Measurements from ENCODE around the gene NFYC. TPM values are rescaled to one million over a fixed set of nuclear protein-coding genes. Genes with fewer than 3 reads are reported as not detected.

The NFYC gene
- total RNA-seq, 4 donors from 2014 or later = 31.8 to 63.3 (median 44.0) TPM

GRCh38 chr1:40653851-40654537 lies 37.5 kb upstream of the NFYC start:
- intact Hi-C loops (cut with DNase I; ENCODE audit: low total_unique reads) = no loop called here
- no peaks in the 10 kb centered on the region for H3K27me3 ChIP-seq
- DNase-seq = no peak
- H3K27ac ChIP-seq = no peak overlapping the region
- no peak overlapping the region for H3K4me3 ChIP-seq
- TF ChIP-seq CTCF (IDR thresholded peaks at IDR 0.05) = no peak
- TF ChIP-seq POLR2A (IDR thresholded peaks at IDR 0.05) = no peak
- H3K9me3 ChIP-seq = no peaks in the 10 kb centered on the region
- no peaks in the 10 kb centered on the region for H3K4me1 ChIP-seq
- no peaks in the 10 kb centered on the region for H3K36me3 ChIP-seq

GRCh38 chr1:40657046-40657445 lies 34.5 kb upstream of the NFYC start:
- no peaks in the 10 kb centered on the region for H3K36me3 ChIP-seq
- no peak for DNase-seq
- H3K4me1 ChIP-seq = no peaks in the 10 kb centered on the region
- TF ChIP-seq CTCF (IDR thresholded peaks at IDR 0.05) (no peak), POLR2A (IDR thresholded peaks at IDR 0.05) (no peak)
- no peak overlapping the region for H3K4me3 ChIP-seq
- H3K27me3 ChIP-seq = no peaks in the 10 kb centered on the region
- no peak overlapping the region for H3K27ac ChIP-seq
- intact Hi-C loops (cut with DNase I; ENCODE audit: low total_unique reads) = no loop called here
- no peaks in the 10 kb centered on the region for H3K9me3 ChIP-seq

GRCh38 chr1:40658751-40659648 lies 32.5 kb upstream of the NFYC start:
- no peak for TF ChIP-seq POLR2A (IDR thresholded peaks at IDR 0.05)
- TF ChIP-seq CTCF (IDR thresholded peaks at IDR 0.05) = no peak
- no peak overlapping the region for H3K4me3 ChIP-seq

GRCh38 chr1:40659649-40659947 lies 31.9 kb upstream of the NFYC start:
- Histone ChIP-seq H3K27ac (no peak overlapping the region), H3K4me1 (no peaks in the 10 kb centered on the region), H3K9me3 (no peaks in the 10 kb centered on the region), H3K36me3 (no peaks in the 10 kb centered on the region), H3K4me3 (no peak overlapping the region), H3K27me3 (no peaks in the 10 kb centered on the region)
- intact Hi-C loops (cut with DNase I; ENCODE audit: low total_unique reads) = no loop called here
- no peak for DNase-seq
- TF ChIP-seq CTCF (IDR thresholded peaks at IDR 0.05) (no peak), POLR2A (IDR thresholded peaks at IDR 0.05) (no peak)

More at GRCh38 chr1:40658751-40659648, 32.5 kb upstream of the NFYC start:
- Histone ChIP-seq H3K27me3 (no peaks in the 10 kb centered on the region), H3K4me1 (no peaks in the 10 kb centered on the region), H3K9me3 (no peaks in the 10 kb centered on the region), H3K36me3 (no peaks in the 10 kb centered on the region), H3K27ac (no peak overlapping the region)
- intact Hi-C loops (cut with DNase I; ENCODE audit: low total_unique reads) = no loop called here
- no peak for DNase-seq

- DNase-seq = no peak
- Histone ChIP-seq H3K9me3 (no peaks in the 10 kb centered on the region), H3K4me1 (no peaks in the 10 kb centered on the region), H3K4me3 (no peak overlapping the region), H3K27me3 (no peaks in the 10 kb centered on the region), H3K27ac (no peak overlapping the region), H3K36me3 (no peaks in the 10 kb centered on the region)
- TF ChIP-seq POLR2A (IDR thresholded peaks at IDR 0.05) (no peak), CTCF (IDR thresholded peaks at IDR 0.05) (no peak)
- intact Hi-C loops (cut with DNase I; ENCODE audit: low total_unique reads) = no loop called here
Measured at GRCh38 chr1:40661678-40662077, 29.8 kb upstream of the NFYC start.

All from uterus (tissue), 4 donors.